SK-N-SH (cell line): ENCODE measurements around the gene ZDHHC19. TPM values are rescaled to one million over a fixed set of nuclear protein-coding genes. Genes with fewer than 3 reads are reported as not detected.

ENCODE experiments used
- CTCF ChIA-PET: fragments of 300-600, 350-600 bp; formaldehyde crosslinking; extraction: SDS; loops from one replicate; lab custom pipeline; 2021; lab: Yijun Ruan, JAX
- POLR2A ChIA-PET: fragments of 350-600 bp; sonication (Branson Sonifier 250); formaldehyde crosslinking; extraction: SDS; loops from one replicate; lab custom pipeline; 2020; ENCODE audit warnings: antibody characterized with exemption, inconsistent platforms; lab: Yijun Ruan, JAX
- DNase-seq: peaks from one replicate; pipeline ENCODE4 v3.0.0; 2012
- H2AFZ ChIP-seq: fragments of 200-600 bp; sonication (generic); 2 replicates; pipeline ENCODE4 v1.8.1; 2016; ENCODE audit warnings: antibody characterized with exemption, mild to moderate bottlenecking, low read depth
- H3F3A ChIP-seq: fragments of 200-600 bp; sonication (generic); replicated peaks from 2 replicates; pipeline ENCODE3; 2016; ENCODE audit warnings: antibody characterized with exemption, mild to moderate bottlenecking; ENCODE audit not compliant: insufficient read depth
- H3K27ac ChIP-seq, 2 experiments: fragments of 200-500 bp in 1 of 2; fragments of 200-600 bp in 1 of 2; sonication (Bioruptor generic) in 1 of 2; sonication (generic), shearing (Covaris generic) in 1 of 2; 2 replicates each; pipeline versions ENCODE4 v1.5.1 to v1.6.1; 2014 to 2016; ENCODE audit warnings: low read depth in 2 of 2, inconsistent platforms in 1 of 2, low read length in 1 of 2, mild to moderate bottlenecking in 1 of 2, mixed read lengths in 1 of 2
- H3K27me3 ChIP-seq: fragments of 200-600 bp; sonication (generic), shearing (Covaris generic); 2 replicates; pipeline ENCODE4 v1.6.1; 2016; ENCODE audit warnings: mixed run types; ENCODE audit not compliant: insufficient read depth
- H3K36me3 ChIP-seq, 2 experiments: fragments of 200-500 bp in 1 of 2; fragments of 200-600 bp in 1 of 2; sonication (Bioruptor generic) in 1 of 2; sonication (generic) in 1 of 2; replicated peaks in 1 of 2; 2 replicates each; pipeline versions ENCODE3 to v1.5.1; 2014 to 2016; ENCODE audit warnings: low read length in 1 of 2, mild to moderate bottlenecking in 1 of 2; ENCODE audit not compliant: insufficient read depth in 2 of 2, control insufficient read depth in 1 of 2
- H3K4me1 ChIP-seq, 2 experiments: fragments of 200-500 bp in 1 of 2; fragments of 200-600 bp in 1 of 2; sonication (Bioruptor generic) in 1 of 2; sonication (generic), shearing (Covaris generic) in 1 of 2; 2 replicates each; pipeline versions ENCODE4 v1.5.1 to v1.6.1; 2014 to 2016; ENCODE audit warnings: low read depth in 1 of 2, low read length in 1 of 2, mixed run types in 1 of 2; ENCODE audit not compliant: insufficient read depth in 2 of 2, control insufficient read depth in 1 of 2
- H3K4me2 ChIP-seq: fragments of 200-600 bp; sonication (generic), shearing (Covaris generic); 2 replicates; pipeline ENCODE4 v1.6.1; 2017; ENCODE audit warnings: mixed run types
- H3K4me3 ChIP-seq, 2 experiments: fragments of 200-500 bp in 1 of 2; fragments of 200-600 bp in 1 of 2; sonication (Bioruptor generic) in 1 of 2; sonication (generic), shearing (Covaris generic) in 1 of 2; 2 replicates each; pipeline versions ENCODE4 v1.5.1 to v1.8.1; 2014 to 2016; ENCODE audit warnings: low read depth in 2 of 2, inconsistent platforms in 1 of 2, low read length in 1 of 2, mild to moderate bottlenecking in 1 of 2, mixed read lengths in 1 of 2, moderate library complexity in 1 of 2
- H3K79me2 ChIP-seq: fragments of 200-600 bp; sonication (generic); 2 replicates; pipeline ENCODE4 v1.8.1; 2017; ENCODE audit warnings: mild to moderate bottlenecking; ENCODE audit not compliant: insufficient read depth
- H3K9ac ChIP-seq: fragments of 200-600 bp; sonication (generic); 2 replicates; pipeline ENCODE4 v1.6.1; 2017; ENCODE audit warnings: mixed run types
- H3K9me2 ChIP-seq: fragments of 200-600 bp; sonication (generic); 2 replicates; pipeline ENCODE4 v1.6.1; 2017; ENCODE audit warnings: mixed run types
- H3K9me3 ChIP-seq: fragments of 200-600 bp; sonication (generic); 2 replicates; pipeline ENCODE4 v1.6.1; 2017; ENCODE audit warnings: mixed run types, mild to moderate bottlenecking, moderate library complexity
- H4K20me1 ChIP-seq: fragments of 200-600 bp; sonication (generic); 2 replicates; pipeline ENCODE4 v1.6.1; 2017; ENCODE audit warnings: mild to moderate bottlenecking, mixed run types; ENCODE audit not compliant: insufficient read depth
- CHD2 ChIP-seq: fragments of 150-350 bp; IDR thresholded peaks from 2 replicates; pipeline ENCODE4 v1.6.1; 2018; ENCODE audit warnings: low read length; ENCODE audit not compliant: partially characterized antibody
- EP300 ChIP-seq, 2 experiments: IDR thresholded peaks; 2 replicates each; pipeline versions ENCODE4 v1.4.0 to v1.6.1; 2012; ENCODE audit warnings: borderline replicate concordance in 1 of 2, low read depth in 1 of 2, low read length in 1 of 2
- FOXJ3 ChIP-seq: sonication (generic); formaldehyde crosslinking; IDR thresholded peaks from 2 replicates; pipeline ENCODE4 v1.5.1; 2020; ENCODE audit warnings: mild to moderate bottlenecking, missing genetic modification reagents
- GATA2 ChIP-seq: sonication (generic); formaldehyde crosslinking; IDR thresholded peaks from 2 replicates; pipeline ENCODE4 v1.5.0; 2020; ENCODE audit warnings: mild to moderate bottlenecking, missing genetic modification reagents
- JUND ChIP-seq: IDR thresholded peaks from 2 replicates; pipeline ENCODE4 v1.4.0; 2012
- MAX ChIP-seq: IDR thresholded peaks from 2 replicates; pipeline ENCODE4 v1.4.0; 2012; ENCODE audit warnings: low read depth
- MEF2A ChIP-seq: IDR thresholded peaks from 2 replicates; pipeline ENCODE4 v1.4.0; 2012; ENCODE audit warnings: low read depth, borderline replicate concordance
- NFIC ChIP-seq: IDR thresholded peaks from 2 replicates; pipeline ENCODE4 v1.4.0; 2012; ENCODE audit warnings: borderline replicate concordance
- NRF1 ChIP-seq: IDR thresholded peaks from 2 replicates; pipeline ENCODE4 v1.6.1; 2012; ENCODE audit warnings: low read depth, mild to moderate bottlenecking, low read length
- RAD21 ChIP-seq: IDR thresholded peaks from 2 replicates; pipeline ENCODE4 v1.6.1; 2012; ENCODE audit warnings: mild to moderate bottlenecking, low read length
- RFX5 ChIP-seq: IDR thresholded peaks from 2 replicates; pipeline ENCODE4 v1.6.1; 2012; ENCODE audit warnings: mild to moderate bottlenecking, improper control_type of control experiment, low read length
- SIN3A ChIP-seq: IDR thresholded peaks from 2 replicates; pipeline ENCODE4 v1.6.1; 2012; ENCODE audit warnings: low read depth, mild to moderate bottlenecking, low read length, moderate library complexity, borderline replicate concordance
- SMC3 ChIP-seq: IDR thresholded peaks from 2 replicates; pipeline ENCODE4 v1.6.1; 2012; ENCODE audit warnings: low read depth, low read length, improper control_type of control experiment
- TAF1 ChIP-seq: IDR thresholded peaks from 2 replicates; pipeline ENCODE4 v1.6.1; 2012; ENCODE audit warnings: low read depth, mild to moderate bottlenecking, low read length, moderate library complexity, borderline replicate concordance
- TCF12 ChIP-seq: IDR thresholded peaks from 2 replicates; pipeline ENCODE4 v1.4.0; 2012
- USF1 ChIP-seq: IDR thresholded peaks from 2 replicates; pipeline ENCODE4 v1.4.0; 2012; ENCODE audit warnings: low read depth, borderline replicate concordance
- ZBTB33 ChIP-seq: IDR thresholded peaks from 2 replicates; pipeline ENCODE4 v1.4.0; 2012; ENCODE audit warnings: low read depth, borderline replicate concordance
- WGBS: methylation state at CpG from one replicate; pipeline ENCODE4 v1.1.6; 2017; ENCODE audit warnings: low lambda C conversion rate; 5-methylcytosine and 5-hydroxymethylcytosine counted together
- polyA plus RNA-seq, 3 experiments: library from polyadenylated mRNA; depleted of rRNA; stranded (reverse); fragments of >200 nt; gene quantifications; 2 replicates each; pipeline ENCODE4 v1.2.3, GENCODE V29; 2012

Gene ZDHHC19
- not detected in 2 replicates for polyA plus RNA-seq (2012; rRNA removed)
- 0.07 TPM in 1 of 2 replicates, not detected in the other for polyA plus RNA-seq (2012; cell fraction: cytosol; rRNA removed)
- polyA plus RNA-seq (2012; cell fraction: nucleus; rRNA removed): 0.35 and 0.39 TPM in 2 replicates

GRCh38 chr3:196210673-196211556 lies at the start of gene ZDHHC19:
TSS of gene ZDHHC19 (minus strand) at chr3:196211400. CDS start at chr3:196211315, 85 bp downstream.
- Histone ChIP-seq H3K9me3 (no peaks in the 10 kb centered on the region), H3K27ac (no peak within 1 kb of the TSS), H3K4me2 (no peak within 1 kb of the TSS), H3K27me3 (no peaks in the 10 kb centered on the region), H3K36me3 (no peaks in the 10 kb centered on the region), H4K20me1 (no peaks in the 10 kb centered on the region), H2AFZ (no peak within 1 kb of the TSS), H3K9me2 (no peaks in the 10 kb centered on the region), H3F3A (no peaks in the 10 kb centered on the region), H3K4me1 (peaks cover 0 to 7% of the 10 kb centered on the region in 2 experiments; a peak in 1 of 4 replicates), H3K4me3 (no peak within 1 kb of the TSS), H3K79me2 (no peaks in the 10 kb centered on the region), H3K9ac (no peak within 1 kb of the TSS)
- no peak for DNase-seq
- ChIA-PET CTCF (no interaction called here), POLR2A (no interaction called here)
- TF ChIP-seq NFIC (no peak), GATA2 (CRISPR knock-in tag) (no peak), TCF12 (no peak), SIN3A (no peak), MAX (no peak), MEF2A (no peak)
- 85% methylated on average over 17 of the region's 23 CpGs for WGBS

- Histone ChIP-seq H3F3A (peaks cover 7% of the 10 kb centered on the region), H3K36me3 (peaks cover 11 to 43% of the 10 kb centered on the region in 2 experiments), H3K27ac (no peak overlapping the region), H3K79me2 (peaks cover 48% of the 10 kb centered on the region), H3K9me3 (no peaks in the 10 kb centered on the region), H4K20me1 (no peaks in the 10 kb centered on the region), H2AFZ (no peak overlapping the region), H3K4me2 (no peak overlapping the region), H3K4me1 (no peaks in the 10 kb centered on the region), H3K27me3 (no peaks in the 10 kb centered on the region), H3K9ac (no peak overlapping the region), H3K4me3 (no peak overlapping the region), H3K9me2 (no peaks in the 10 kb centered on the region)
- no peak for TF ChIP-seq JUND
- no peak for TF ChIP-seq EP300 (IDR thresholded peaks at IDR 0.05; ENCODE audit: borderline replicate concordance in 1 of 2, low read depth in 1 of 2, low read length in 1 of 2)
- no peak for TF ChIP-seq TCF12
- TF ChIP-seq RFX5: no peak
- TF ChIP-seq CHD2: no peak
- no peak for TF ChIP-seq MEF2A
- no peak for TF ChIP-seq RAD21
- no peak for TF ChIP-seq ZBTB33
- TF ChIP-seq NRF1: no peak
- no peak for TF ChIP-seq NFIC
- TF ChIP-seq USF1: no peak
- TF ChIP-seq SMC3: no peak
- no peak for TF ChIP-seq TAF1
- no peak for TF ChIP-seq FOXJ3 (CRISPR knock-in tag)
- POLR2A ChIA-PET: no interaction called here
- 98% methylated on average over 4 of the region's 4 CpGs for WGBS
- DNase-seq: no peak
- CTCF ChIA-PET: no interaction called here
These were observed 49.6 kb upstream of the ZDHHC19 start for GRCh38 chr3:196260784-196261183.
